H1 (cell line): ENCODE measurements around the gene DCDC2. TPM values are rescaled to one million over a fixed set of nuclear protein-coding genes. Genes with fewer than 3 reads are reported as not detected.

Source experiments
- CTCF ChIA-PET: fragments of 300-600 bp; sonication (Branson Sonifier 250); formaldehyde crosslinking; loops from one replicate; lab custom pipeline; 2021; ENCODE audit not compliant: partially characterized antibody; lab: Charles Lee
- POLR2A ChIA-PET: fragments of 300-600 bp; sonication (Branson Sonifier 250); formaldehyde crosslinking; loops from one replicate; lab custom pipeline; 2021; ENCODE audit warnings: inconsistent platforms; ENCODE audit not compliant: partially characterized antibody; lab: Charles Lee
- DNase-seq, 2 experiments: peaks; one replicate each; pipeline versions ENCODE4 v3.0.0 to v3.0.0-alpha.2; 2010 to 2022; ENCODE audit warnings: low spot score in 2 of 2, low read depth in 1 of 2, mixed read lengths in 1 of 2
- FAIRE-seq: peaks from 2 replicates; lab custom pipeline; 2011; peaks lifted over from hg19 to GRCh38; lab: Jason Lieb, UNC
- H2AFZ ChIP-seq: 2 replicates; pipeline ENCODE4 v1.8.1; 2012; ENCODE audit warnings: low read length, inconsistent platforms
- H2AK5ac ChIP-seq: 2 replicates; pipeline ENCODE4 v1.6.1; 2013; ENCODE audit warnings: low read depth, low read length
- H2BK120ac ChIP-seq: replicated peaks from 2 replicates; pipeline ENCODE3; 2013; ENCODE audit warnings: low read depth, low read length, inconsistent platforms
- H2BK12ac ChIP-seq: 2 replicates; pipeline ENCODE4 v1.6.1; 2013; ENCODE audit warnings: low read depth, low read length
- H2BK15ac ChIP-seq: 2 replicates; pipeline ENCODE4 v1.6.1; 2013; ENCODE audit warnings: low read length
- H2BK20ac ChIP-seq: 2 replicates; pipeline ENCODE4 v1.6.1; 2013; ENCODE audit warnings: low read length
- H2BK5ac ChIP-seq: 2 replicates; pipeline ENCODE4 v1.6.1; 2013; ENCODE audit warnings: low read depth, low read length
- H3K14ac ChIP-seq: 2 replicates; pipeline ENCODE4 v1.6.1; 2013; ENCODE audit warnings: inconsistent platforms; ENCODE audit not compliant: insufficient read length
- H3K18ac ChIP-seq: 2 replicates; pipeline ENCODE4 v1.6.1; 2013; ENCODE audit warnings: low read length; ENCODE audit errors: extremely low read depth
- H3K23ac ChIP-seq: 2 replicates; pipeline ENCODE4 v1.6.1; 2013; ENCODE audit warnings: inconsistent platforms; ENCODE audit not compliant: insufficient read length
- H3K23me2 ChIP-seq: 2 replicates; pipeline ENCODE4 v1.6.1; 2013; ENCODE audit warnings: low read depth, low read length
- H3K27ac ChIP-seq: 2 replicates; pipeline ENCODE4 v1.6.1; 2011; ENCODE audit warnings: low read depth, low read length, inconsistent platforms
- H3K27me3 ChIP-seq, 4 experiments: replicated peaks in 1 of 4; 1 replicate in 1 of 4; 2 replicates in 3 of 4; pipeline versions ENCODE4 v1.6.1 to v1.8.1; 2011 to 2013; ENCODE audit warnings: low read length in 3 of 4, mild to moderate bottlenecking in 3 of 4, inconsistent platforms in 2 of 4, mixed read lengths in 2 of 4, moderate library complexity in 1 of 4; ENCODE audit not compliant: control insufficient read depth in 3 of 4, insufficient read depth in 3 of 4; ENCODE audit errors: extremely low read depth in 1 of 4
- H3K36me3 ChIP-seq, 4 experiments: 2 replicates each; pipeline versions ENCODE4 v1.6.1 to v1.8.1; 2011 to 2013; ENCODE audit warnings: mild to moderate bottlenecking in 4 of 4, low read length in 3 of 4, moderate library complexity in 2 of 4, control low read depth in 1 of 4, inconsistent platforms in 1 of 4; ENCODE audit not compliant: insufficient read depth in 4 of 4, control insufficient read depth in 2 of 4
- H3K4ac ChIP-seq: replicated peaks from 2 replicates; pipeline ENCODE3; 2013; ENCODE audit warnings: low read length, low read depth, mixed read lengths, inconsistent platforms; ENCODE audit not compliant: insufficient read length
- H3K4me1 ChIP-seq, 4 experiments: replicated peaks in 1 of 4; 1 replicate in 1 of 4; 2 replicates in 3 of 4; pipeline versions ENCODE4 v1.6.1 to v1.8.1; 2011 to 2013; ENCODE audit warnings: low read length in 3 of 4, inconsistent platforms in 2 of 4, mixed read lengths in 1 of 4; ENCODE audit not compliant: insufficient read depth in 4 of 4, control insufficient read depth in 3 of 4
- H3K4me2 ChIP-seq, 2 experiments: 2 replicates each; pipeline versions ENCODE4 v1.6.1 to v1.8.1; 2011 to 2013; ENCODE audit warnings: low read depth in 2 of 2, low read length in 2 of 2, control low read depth in 1 of 2, inconsistent platforms in 1 of 2, mild to moderate bottlenecking in 1 of 2; ENCODE audit not compliant: insufficient read depth in 1 of 2
- H3K4me3 ChIP-seq, 4 experiments: fragments of 200-600, 300-600 bp in 1 of 4; sonication (generic), shearing (Covaris generic), sonication (Bioruptor Twin) in 1 of 4; 2 replicates each; pipeline versions ENCODE4 v1.5.1 to v1.8.1; 2011 to 2016; ENCODE audit warnings: low read length in 4 of 4, low read depth in 3 of 4, control low read depth in 2 of 4, inconsistent platforms in 2 of 4, mild to moderate bottlenecking in 2 of 4, mixed read lengths in 1 of 4, moderate library complexity in 1 of 4; ENCODE audit not compliant: insufficient read depth in 2 of 4; ENCODE audit errors: extremely low read depth in 1 of 4
- H3K56ac ChIP-seq: replicated peaks from 2 replicates; pipeline ENCODE3; 2013; ENCODE audit warnings: low read depth, mild to moderate bottlenecking, mixed read lengths, low read length, inconsistent platforms; ENCODE audit not compliant: insufficient read length
- H3K79me1 ChIP-seq: 2 replicates; pipeline ENCODE4 v1.6.1; 2013; ENCODE audit warnings: low read depth, low read length, control low read depth
- H3K79me2 ChIP-seq, 2 experiments: 2 replicates each; pipeline versions ENCODE4 v1.6.1 to v1.8.1; 2012 to 2013; ENCODE audit warnings: low read length in 2 of 2, mild to moderate bottlenecking in 2 of 2, inconsistent platforms in 1 of 2; ENCODE audit not compliant: insufficient read depth in 2 of 2, control insufficient read depth in 1 of 2
- H3K9ac ChIP-seq, 4 experiments: replicated peaks in 1 of 4; 1 replicate in 1 of 4; 2 replicates in 3 of 4; pipeline versions ENCODE4 v1.6.1 to v1.8.1; 2011 to 2013; ENCODE audit warnings: low read depth in 3 of 4, low read length in 3 of 4, control low read depth in 2 of 4, mild to moderate bottlenecking in 2 of 4, moderate library complexity in 2 of 4, inconsistent platforms in 1 of 4; ENCODE audit errors: extremely low read depth in 1 of 4
- H3K9me3 ChIP-seq, 2 experiments: 2 replicates each; pipeline versions ENCODE4 v1.6.1 to v1.8.1; 2012 to 2013; ENCODE audit warnings: mild to moderate bottlenecking in 2 of 2, moderate library complexity in 2 of 2, control low read depth in 1 of 2, inconsistent platforms in 1 of 2, low read depth in 1 of 2, low read length in 1 of 2, mixed read lengths in 1 of 2; ENCODE audit not compliant: insufficient read depth in 2 of 2
- H4K20me1 ChIP-seq, 2 experiments: replicated peaks in 1 of 2; 2 replicates each; pipeline versions ENCODE3 to v1.8.1; 2011 to 2013; ENCODE audit warnings: inconsistent platforms in 2 of 2, low read length in 2 of 2, mild to moderate bottlenecking in 1 of 2; ENCODE audit not compliant: insufficient read depth in 2 of 2, control insufficient read depth in 1 of 2
- H4K5ac ChIP-seq: 2 replicates; pipeline ENCODE4 v1.6.1; 2013; ENCODE audit warnings: low read length, low read depth, mixed read lengths, inconsistent platforms; ENCODE audit not compliant: insufficient read length
- H4K8ac ChIP-seq: 2 replicates; pipeline ENCODE4 v1.8.0; 2013; ENCODE audit warnings: mild to moderate bottlenecking, moderate library complexity, low read length, inconsistent platforms; ENCODE audit not compliant: insufficient read depth; ENCODE audit errors: extremely low read depth
- H4K91ac ChIP-seq: replicated peaks from 2 replicates; pipeline ENCODE3; 2013; ENCODE audit warnings: low read length, mixed read lengths, inconsistent platforms; ENCODE audit not compliant: insufficient read length
- ASH2L ChIP-seq: fragments of 200-600, 300-600 bp; sonication (generic); IDR thresholded peaks from one replicate; pipeline ENCODE4 v1.7.1; 2017; ENCODE audit warnings: low read length
- BRCA1 ChIP-seq: IDR thresholded peaks from 2 replicates; pipeline ENCODE4 v1.6.1; 2012; ENCODE audit warnings: low read depth, low read length, improper control_type of control experiment
- CBX8 ChIP-seq: fragments of 300-800, 300-1000 bp; sonication (generic); IDR thresholded peaks from 2 replicates; pipeline ENCODE4 v1.7.1; 2016; ENCODE audit warnings: low read depth, low read length, borderline replicate concordance
- CHD2 ChIP-seq: IDR thresholded peaks from 2 replicates; pipeline ENCODE4 v1.6.1; 2012; ENCODE audit warnings: low read length, improper control_type of control experiment
- CTBP2 ChIP-seq: IDR thresholded peaks from 2 replicates; pipeline ENCODE4 v1.7.0; 2011; ENCODE audit warnings: borderline replicate concordance, mild to moderate bottlenecking, moderate library complexity, mixed read lengths, low read length; ENCODE audit not compliant: insufficient read depth, insufficient read length
- EP300 ChIP-seq, 2 experiments: IDR thresholded peaks; 1 replicate in 1 of 2; 2 replicates in 1 of 2; pipeline ENCODE4 v1.6.1; 2011 to 2012; ENCODE audit warnings: low read depth in 2 of 2, low read length in 2 of 2, mild to moderate bottlenecking in 2 of 2, borderline replicate concordance in 1 of 2, inconsistent platforms in 1 of 2, moderate library complexity in 1 of 2
- GTF2F1 ChIP-seq: IDR thresholded peaks from 2 replicates; pipeline ENCODE4 v1.6.1; 2012; ENCODE audit warnings: low read depth, low read length, improper control_type of control experiment, borderline replicate concordance
- KDM5A ChIP-seq: fragments of 200-600 bp; IDR thresholded peaks from 2 replicates; pipeline ENCODE4 v1.7.1; 2012; ENCODE audit warnings: mild to moderate bottlenecking, low read length, inconsistent platforms, mixed read lengths
- MAFK ChIP-seq: IDR thresholded peaks from 2 replicates; pipeline ENCODE4 v1.6.1; 2012; ENCODE audit warnings: low read depth, mild to moderate bottlenecking, improper control_type of control experiment, low read length
- NANOG ChIP-seq: IDR thresholded peaks from 2 replicates; pipeline ENCODE4 v1.6.1; 2011; ENCODE audit warnings: low read length, low read depth, mild to moderate bottlenecking, inconsistent platforms; ENCODE audit not compliant: insufficient read depth, poor library complexity, severe bottlenecking
- RAD21 ChIP-seq, 2 experiments: IDR thresholded peaks in 1 of 2; conservative IDR thresholded peaks in 1 of 2; 2 replicates each; pipeline ENCODE4 v1.6.1; 2011; ENCODE audit warnings: low read depth in 2 of 2, low read length in 2 of 2, improper control_type of control experiment in 1 of 2, inconsistent platforms in 1 of 2, mild to moderate bottlenecking in 1 of 2, moderate library complexity in 1 of 2
- SRF ChIP-seq: IDR thresholded peaks from 2 replicates; pipeline ENCODE4 v1.6.1; 2011; ENCODE audit warnings: mild to moderate bottlenecking, low read depth, low read length, moderate library complexity
- SUZ12 ChIP-seq: fragments of 200-600 bp; sonication (generic); IDR thresholded peaks from 2 replicates; pipeline ENCODE4 v1.6.1; 2012; ENCODE audit warnings: mild to moderate bottlenecking, inconsistent platforms, low read length, moderate library complexity, mixed read lengths
- TCF12 ChIP-seq: IDR thresholded peaks from 2 replicates; pipeline ENCODE4 v1.6.1; 2011; ENCODE audit warnings: low read depth, mild to moderate bottlenecking, low read length
- WGBS, 2 experiments: shearing (Covaris generic) in 1 of 2; methylation state at CpG; one replicate each; pipeline versions ENCODE4 v1.1.6 to v1.1.7; 2013 to 2015; ENCODE audit warnings: low lambda C conversion rate in 2 of 2, mixed read lengths in 2 of 2, inconsistent platforms in 1 of 2, low coverage in 1 of 2, missing lambda C conversion rate in 1 of 2; ENCODE audit not compliant: insufficient replicate concordance in 2 of 2, insufficient coverage in 1 of 2, insufficient read length in 1 of 2; ENCODE audit errors: extremely low coverage in 1 of 2, missing lambda C conversion rate in 1 of 2; 5-methylcytosine and 5-hydroxymethylcytosine counted together
- polyA plus RNA-seq, 7 experiments: library from polyadenylated mRNA; depleted of rRNA in 3 of 7; stranded (reverse) in 5 of 7; unstranded in 2 of 7; fragments of >200 nt in 5 of 7; fragments of 200-250 nt in 2 of 7; gene quantifications; 1 replicate in 5 of 7; 2 replicates in 1 of 7; 4 replicates in 1 of 7; pipeline versions ENCODE4 v1.2.1 to v1.2.3, GENCODE V29; 2011 to 2013; ENCODE audit warnings: missing spikeins in 2 of 7, mixed read lengths in 2 of 7
- total RNA-seq: library from RNA; stranded (reverse); fragmentation: NEBNext Ultra II Directional; extraction: Animal tissue kit (Norgen Biotek cat#: 25700); gene quantifications from 2 replicates; pipeline ENCODE4 v1.2.1, GENCODE V29; 2021

DCDC2 gene
- total and polyA plus RNA-seq, 2 of the 8 experiments (the other 6 are each of a cell fraction or from before 2014, with no cell fraction given): 0.03 to 0.15 TPM

GRCh38 chr6:24324617-24325016, 33.2 kb downstream of the DCDC2 start:
- H4K20me1 ChIP-seq: no peaks in the 10 kb centered on the region
- H2BK20ac ChIP-seq: no peak overlapping the region
- H3K9me3 ChIP-seq: no peaks in the 10 kb centered on the region
- no peak overlapping the region for H3K18ac ChIP-seq
- no peak for DNase-seq
- no peak overlapping the region for H3K14ac ChIP-seq
- no peak for FAIRE-seq
- no peak overlapping the region for H4K5ac ChIP-seq
- CTCF ChIA-PET: interaction anchor here (1.1 to 1.5 kb wide), 3 partner anchors 35 to 78 kb away, joined by 3 to 5 read pairs (median 3); no protein-coding TSS in a partner anchor
- POLR2A ChIA-PET: no interaction called here
- no peak overlapping the region for H3K56ac ChIP-seq
- H3K4me2 ChIP-seq: no peak overlapping the region
- H3K4ac ChIP-seq: no peak overlapping the region
- no peak overlapping the region for H2BK120ac ChIP-seq
- no peak overlapping the region for H2AFZ ChIP-seq
- no peak overlapping the region for H4K8ac ChIP-seq
- H2AK5ac ChIP-seq: no peak overlapping the region
- H2BK12ac ChIP-seq: no peak overlapping the region
- no peak overlapping the region for H2BK15ac ChIP-seq
- H3K23ac ChIP-seq: no peak overlapping the region
- no peaks in the 10 kb centered on the region for H3K79me2 ChIP-seq
- H3K4me3 ChIP-seq: no peak overlapping the region
- H3K9ac ChIP-seq: no peak overlapping the region
- H3K4me1 ChIP-seq: peaks cover 0 to 6% (median 2%) of the 10 kb centered on the region in 4 experiments; a peak in 2 of 7 replicates
- H3K79me1 ChIP-seq: no peaks in the 10 kb centered on the region
- H3K36me3 ChIP-seq: no peaks in the 10 kb centered on the region
- H3K27me3 ChIP-seq: peaks cover 0 to 3% (median 2%) of the 10 kb centered on the region in 4 experiments; a peak in 3 of 7 replicates
- TF ChIP-seq CHD2: no peak
- TF ChIP-seq CBX8: no peak
- TF ChIP-seq MAFK: no peak
- no peak for TF ChIP-seq KDM5A
- TF ChIP-seq EP300 (IDR thresholded peaks at IDR 0.05; ENCODE audit: borderline replicate concordance in 1 of 2, low read depth in 2 of 2, low read length in 2 of 2): no peak
- no peak for TF ChIP-seq SRF
- no peak for TF ChIP-seq ASH2L
- TF ChIP-seq CTBP2: no peak
- TF ChIP-seq TCF12: no peak
- TF ChIP-seq GTF2F1: no peak
- TF ChIP-seq RAD21 (IDR thresholded peaks at IDR 0.05 in 1 of 2, conservative IDR thresholded peaks at IDR 0.05 in 1 of 2; ENCODE audit: low read depth in 2 of 2, low read length in 2 of 2): no peak
- TF ChIP-seq NANOG: no peak
- TF ChIP-seq SUZ12: no peak
- no peak for TF ChIP-seq BRCA1
- H3K23me2 ChIP-seq: no peaks in the 10 kb centered on the region
- no peak overlapping the region for H2BK5ac ChIP-seq
- no peak overlapping the region for H3K27ac ChIP-seq
- 94% methylated on average over 1 of the region's 1 CpG; no CpG with 5 or more reads in 1 of the 2 experiments for WGBS, 2 experiments
- H4K91ac ChIP-seq: no peak overlapping the region
